Measurements from ENCODE around the gene TRMT6.

Gene TRMT6

GRCh38 chr20:5950271-5951031 lies at the start of gene TRMT6, which contains the start of gene MCM8:
Gene TRMT6, minus strand, starts transcription at chr20:5950533. Its CDS starts 128 bp downstream, at chr20:5950405.
Gene MCM8, plus strand, starts transcription at chr20:5950652. Its CDS starts 1,364 bp downstream, at chr20:5952016.
- DNase-seq = peak; percentile 99

- no peak for DNase-seq
Observed at GRCh38 chr20:5999783-6000182, 49.5 kb upstream of the TRMT6 start.

- no peak for DNase-seq
Observed at GRCh38 chr20:5996765-5997164, 46.4 kb upstream of the TRMT6 start.

- no peak for DNase-seq
Observed at GRCh38 chr20:5991623-5992441, 41.5 kb upstream of the TRMT6 start.

- DNase-seq = no peak
Observed at GRCh38 chr20:5990946-5991345, 40.6 kb upstream of the TRMT6 start.

GRCh38 chr20:5989539-5989938 lies 39.2 kb upstream of the TRMT6 start:
- no peak for DNase-seq

GRCh38 chr20:5987383-5987782 lies 37.0 kb upstream of the TRMT6 start:
- no peak for DNase-seq

- no peak for DNase-seq
Observed at GRCh38 chr20:5980720-5981538, 30.6 kb upstream of the TRMT6 start.

- no peak for DNase-seq
Observed at GRCh38 chr20:5979801-5980200, 29.5 kb upstream of the TRMT6 start.

- DNase-seq = no peak
Observed at GRCh38 chr20:5977975-5978374, 27.6 kb upstream of the TRMT6 start.

- DNase-seq = no peak
Observed at GRCh38 chr20:5977223-5977622, 26.9 kb upstream of the TRMT6 start.

GRCh38 chr20:5975778-5976177 lies 25.4 kb upstream of the TRMT6 start:
- DNase-seq = no peak

- no peak for DNase-seq
Observed at GRCh38 chr20:5974531-5974930, 24.2 kb upstream of the TRMT6 start.

GRCh38 chr20:5973971-5974370 lies 23.6 kb upstream of the TRMT6 start:
- DNase-seq = no peak

- no peak for DNase-seq
Observed at GRCh38 chr20:5973172-5973571, 22.8 kb upstream of the TRMT6 start.

GRCh38 chr20:5971203-5971602 lies 20.9 kb upstream of the TRMT6 start:
- DNase-seq = no peak

GRCh38 chr20:5970381-5970780 lies 20.0 kb upstream of the TRMT6 start:
- DNase-seq = no peak

- DNase-seq = no peak
Observed at GRCh38 chr20:5969940-5970339, 19.6 kb upstream of the TRMT6 start.

- DNase-seq = no peak
Observed at GRCh38 chr20:5969348-5969935, 19.1 kb upstream of the TRMT6 start.

GRCh38 chr20:5968462-5968861 lies 18.1 kb upstream of the TRMT6 start:
- DNase-seq = no peak

GRCh38 chr20:5967469-5967868 lies 17.1 kb upstream of the TRMT6 start:
- no peak for DNase-seq

- DNase-seq = no peak
Observed at GRCh38 chr20:5949943-5950270, 426 bp downstream of the TRMT6 start.

- no peak for DNase-seq
Observed at GRCh38 chr20:5947276-5947675, 3.1 kb downstream of the TRMT6 start.

Data from NCI-H748 treated with DMSO at 0.1 percent for 48 hours (cell line).